Spleen (tissue), 11 donors: ENCODE data around the gene SH2D3C. TPM values are rescaled to one million over a fixed set of nuclear protein-coding genes. Genes with fewer than 3 reads are reported as not detected.
A peak's percentile ranks its signal among the peaks of the same experiment; 100 is the strongest.

Experiments
- DNase-seq: peaks from one replicate; pipeline ENCODE4 v3.0.0-alpha.2; 2020
- H3K27ac ChIP-seq, 8 donors: fragments of 200-600 bp; sonication (generic) in 7 of 8; 1 replicate in 4 of 8; 2 replicates in 4 of 8; pipeline versions ENCODE4 v1.5.0 to v1.8.0; 2016 to 2021; ENCODE audit warnings: inconsistent platforms in 4 of 8, mild to moderate bottlenecking in 4 of 8, moderate library complexity in 1 of 8
- H3K27me3 ChIP-seq, 7 donors: fragments of 200-600 bp; sonication (generic) in 6 of 7; replicated peaks in 1 of 7; 1 replicate in 4 of 7; 2 replicates in 3 of 7; pipeline versions ENCODE4 v1.5.0 to v1.8.0; 2016 to 2021; ENCODE audit warnings: inconsistent platforms in 3 of 7, mild to moderate bottlenecking in 1 of 7
- H3K36me3 ChIP-seq, 6 donors: fragments of 200-600 bp; sonication (generic) in 5 of 6; 1 replicate in 4 of 6; 2 replicates in 2 of 6; pipeline versions ENCODE4 v1.5.0 to v1.8.0; 2016 to 2021; ENCODE audit warnings: inconsistent platforms in 2 of 6
- H3K4me1 ChIP-seq, 6 donors: fragments of 200-600 bp; sonication (generic) in 5 of 6; 1 replicate in 3 of 6; 2 replicates in 3 of 6; pipeline versions ENCODE4 v1.5.0 to v1.8.0; 2016 to 2021; ENCODE audit warnings: inconsistent platforms in 3 of 6
- H3K4me3 ChIP-seq, 8 donors: fragments of 200-600 bp; sonication (generic) in 7 of 8; 1 replicate in 4 of 8; 2 replicates in 4 of 8; pipeline versions ENCODE4 v1.5.0 to v1.8.0; 2016 to 2021; ENCODE audit warnings: inconsistent platforms in 4 of 8, mild to moderate bottlenecking in 4 of 8, moderate library complexity in 2 of 8
- H3K9me3 ChIP-seq, 8 donors: fragments of 200-600 bp; sonication (generic) in 7 of 8; 1 replicate in 4 of 8; 2 replicates in 4 of 8; pipeline versions ENCODE4 v1.5.0 to v1.8.0; 2016 to 2021; ENCODE audit warnings: inconsistent platforms in 4 of 8
- CTCF ChIP-seq, 11 experiments: fragments of 200-600 bp in 7 of 11; fragments of 450-650 bp in 4 of 11; sonication (generic) in 4 of 11; IDR thresholded peaks in 8 of 11; conservative IDR thresholded peaks in 3 of 11; 1 replicate in 7 of 11; 2 replicates in 4 of 11; pipeline versions ENCODE4 v1.4.0 to v1.8.0; 2016 to 2021; ENCODE audit warnings: antibody characterized with exemption in 11 of 11, inconsistent platforms in 4 of 11, mild to moderate bottlenecking in 1 of 11
- POLR2A ChIP-seq, 3 donors: fragments of 450-650 bp; IDR thresholded peaks; one replicate each; pipeline ENCODE4 v1.5.1; 2017; ENCODE audit warnings: antibody characterized with exemption in 3 of 3, mild to moderate bottlenecking in 1 of 3
- POLR2AphosphoS5 ChIP-seq, 3 donors: sonication (generic); formaldehyde crosslinking; IDR thresholded peaks; one replicate each; pipeline ENCODE4 v1.5.1; 2017; ENCODE audit warnings: antibody characterized with exemption in 3 of 3
- WGBS, 5 donors: extraction: QIAGEN DNeasy Blood & Tissue Kit in 3 of 5; methylation state at CpG; one replicate each; pipeline versions ENCODE4 v1.1.5 to v1.1.7; 2013 to 2018; 5-methylcytosine and 5-hydroxymethylcytosine counted together
- intact Hi-C: fragments of 100-400 bp; cut with DNase I; formaldehyde crosslinking; loops from one replicate; pipeline ENCODE4 v1.15.0; 2023; ENCODE audit warnings: low total_unique reads
- polyA plus RNA-seq, 3 donors: library from polyadenylated mRNA; stranded (reverse); fragments of 200-250 nt; gene quantifications; one replicate each; pipeline ENCODE4 v1.2.1, GENCODE V29; 2013
- total RNA-seq, 7 donors: library from RNA; depleted of rRNA in 3 of 7; stranded (reverse); fragments of >200 nt in 3 of 7; fragmentation: NEBNext Ultra II Directional in 4 of 7; extraction: Animal tissue kit (Norgen Biotek cat#: 25700) in 4 of 7; gene quantifications; one replicate each; pipeline versions ENCODE4 v1.1.0 to v1.2.1, GENCODE V29; 2016 to 2021
- donor health status: healthy with polysubstance abuse.
- donor health status: DM: no; HTN: no; CAD: no; lungs with moderate emphysema.
- donor health status: DM: no; HTN: no; CAD: no.
- donor health status: Bipolar disorder and iron deficiency.
- donor health status: healthy.
- donor health status: DM: no; HTN: no; CAD: no.
- donor health status: DM: yes; HTN: yes; CAD: no.

The SH2D3C gene
- total and polyA plus RNA-seq, 10 donors = 27.0 to 85.4 (median 50.9) TPM

GRCh38 chr9:127791085-127791484 lies 12.6 kb upstream of the SH2D3C start:
- DNase-seq = no peak
- Histone ChIP-seq H3K9me3 (no peaks in the 10 kb centered on the region), H3K27me3 (no peaks in the 10 kb centered on the region), H3K27ac (peak overlapping the region in 5 of 8 donors; percentile 53 to 96 (median 76)), H3K4me3 (no peak overlapping the region), H3K36me3 (peaks cover 6 to 81% (median 65%) of the 10 kb centered on the region in 6 donors), H3K4me1 (peaks cover 22 to 99% (median 80%) of the 10 kb centered on the region in 6 donors)
- no peak for TF ChIP-seq CTCF (IDR thresholded peaks at IDR 0.05 in 8 of 11, conservative IDR thresholded peaks at IDR 0.05 in 3 of 11)
- no peak for TF ChIP-seq POLR2AphosphoS5 (IDR thresholded peaks at IDR 0.05)
- TF ChIP-seq POLR2A (IDR thresholded peaks at IDR 0.05) = no peak
- intact Hi-C loops = loop anchor here (10.0 kb wide), 1 partner anchor 74 kb away; no protein-coding TSS in a partner anchor
- 86 to 95% (median 90%) methylated on average over 4 of the region's 4 CpGs for WGBS, 5 donors

GRCh38 chr9:127790094-127790855 lies 11.8 kb upstream of the SH2D3C start:
- Histone ChIP-seq H3K4me3 (peak overlapping the region in 1 of 8 donors; percentile 11), H3K9me3 (no peaks in the 10 kb centered on the region), H3K27me3 (no peaks in the 10 kb centered on the region), H3K27ac (peak overlapping the region in 6 of 8 donors; percentile 32 to 96 (median 75)), H3K4me1 (peaks cover 16 to 91% (median 74%) of the 10 kb centered on the region in 6 donors), H3K36me3 (peaks cover 6 to 81% (median 65%) of the 10 kb centered on the region in 6 donors)
- 75 to 85% (median 80%) methylated on average over 9 of the region's 9 CpGs for WGBS, 5 donors
- TF ChIP-seq CTCF (IDR thresholded peaks at IDR 0.05 in 8 of 11, conservative IDR thresholded peaks at IDR 0.05 in 3 of 11) (no peak), POLR2A (IDR thresholded peaks at IDR 0.05) (no peak), POLR2AphosphoS5 (IDR thresholded peaks at IDR 0.05) (peak in 2 of 3 donors; percentile 19 to 29)
- no peak for DNase-seq
- intact Hi-C loops = loop anchor here (10.0 kb wide), 1 partner anchor 75 kb away; no protein-coding TSS in a partner anchor

- H3K4me1 ChIP-seq = peaks cover 24 to 89% (median 77%) of the 10 kb centered on the region in 6 donors
- no peak for DNase-seq
- WGBS, 5 donors = 73 to 94% (median 84%) methylated on average over 16 to 25 of the region's 25 CpGs
- H3K27ac ChIP-seq = peak overlapping the region in 6 of 8 donors; percentile 13 to 99 (median 86)
- intact Hi-C loops = loop anchor here (5.0 kb wide), 1 partner anchor 133 kb away; no protein-coding TSS in a partner anchor
- TF ChIP-seq CTCF (IDR thresholded peaks at IDR 0.05 in 8 of 11, conservative IDR thresholded peaks at IDR 0.05 in 3 of 11) = no peak
- peak in 2 of 3 donors; percentile 63 to 76 for TF ChIP-seq POLR2AphosphoS5 (IDR thresholded peaks at IDR 0.05)
- TF ChIP-seq POLR2A (IDR thresholded peaks at IDR 0.05) = no peak
- peak overlapping the region in 1 of 8 donors; percentile 100 for H3K4me3 ChIP-seq
- H3K27me3 ChIP-seq = no peaks in the 10 kb centered on the region
- H3K36me3 ChIP-seq = peaks cover 6 to 76% (median 63%) of the 10 kb centered on the region in 6 donors
- H3K9me3 ChIP-seq = no peaks in the 10 kb centered on the region
Measured at GRCh38 chr9:127789179-127789578, 10.7 kb upstream of the SH2D3C start.
